Keratinocyte (primary cell): Measurements from ENCODE around the gene C3orf70.

Source experiments
- EZH2 ChIP-seq: IDR thresholded peaks from one replicate; pipeline ENCODE4 v1.6.1; 2012; ENCODE audit warnings: inconsistent platforms, mild to moderate bottlenecking, low read length, moderate library complexity
- TF ChIP-seq, protein P1 (sequence below), 3 experiments: IDR thresholded peaks in 1 of 3; conservative IDR thresholded peaks in 1 of 3; optimal IDR thresholded peaks in 1 of 3; 2 replicates in 2 of 3; 3 replicates in 1 of 3; pipeline versions ENCODE3 to v1.5.1; 2011; ENCODE audit warnings: low read length in 3 of 3, mild to moderate bottlenecking in 3 of 3, moderate library complexity in 2 of 3, control low read depth in 1 of 3, inconsistent platforms in 1 of 3; ENCODE audit not compliant: insufficient read depth in 2 of 3; ENCODE audit errors: extremely low read depth in 1 of 3

DNA sequence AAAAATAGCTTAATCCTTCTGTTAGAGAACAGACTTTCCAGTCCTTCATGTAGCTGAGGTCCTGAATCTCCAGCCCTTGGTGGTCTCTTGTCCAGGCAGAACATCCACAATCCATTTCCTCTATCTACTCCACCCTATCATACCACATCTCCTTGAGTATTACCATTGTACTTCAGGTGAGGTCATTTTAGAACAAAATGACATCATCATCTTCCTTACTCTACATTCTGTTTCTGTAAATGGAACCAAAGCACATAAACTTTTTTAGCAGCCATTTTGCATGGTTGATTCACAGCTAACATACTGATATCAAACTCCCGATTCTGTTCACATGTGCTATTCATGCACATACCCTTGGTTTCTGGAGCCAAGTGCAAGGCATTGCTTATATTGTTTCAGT is 112.4 kb downstream of the C3orf70 start:
- TF ChIP-seq, protein P1, sequence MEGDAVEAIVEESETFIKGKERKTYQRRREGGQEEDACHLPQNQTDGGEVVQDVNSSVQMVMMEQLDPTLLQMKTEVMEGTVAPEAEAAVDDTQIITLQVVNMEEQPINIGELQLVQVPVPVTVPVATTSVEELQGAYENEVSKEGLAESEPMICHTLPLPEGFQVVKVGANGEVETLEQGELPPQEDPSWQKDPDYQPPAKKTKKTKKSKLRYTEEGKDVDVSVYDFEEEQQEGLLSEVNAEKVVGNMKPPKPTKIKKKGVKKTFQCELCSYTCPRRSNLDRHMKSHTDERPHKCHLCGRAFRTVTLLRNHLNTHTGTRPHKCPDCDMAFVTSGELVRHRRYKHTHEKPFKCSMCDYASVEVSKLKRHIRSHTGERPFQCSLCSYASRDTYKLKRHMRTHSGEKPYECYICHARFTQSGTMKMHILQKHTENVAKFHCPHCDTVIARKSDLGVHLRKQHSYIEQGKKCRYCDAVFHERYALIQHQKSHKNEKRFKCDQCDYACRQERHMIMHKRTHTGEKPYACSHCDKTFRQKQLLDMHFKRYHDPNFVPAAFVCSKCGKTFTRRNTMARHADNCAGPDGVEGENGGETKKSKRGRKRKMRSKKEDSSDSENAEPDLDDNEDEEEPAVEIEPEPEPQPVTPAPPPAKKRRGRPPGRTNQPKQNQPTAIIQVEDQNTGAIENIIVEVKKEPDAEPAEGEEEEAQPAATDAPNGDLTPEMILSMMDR (optimal IDR thresholded peaks at IDR 0.05 in 1 of 3, IDR thresholded peaks at IDR 0.05 in 1 of 3, conservative IDR thresholded peaks at IDR 0.05 in 1 of 3; ENCODE audit: extremely low read depth in 1 of 3, insufficient read depth in 2 of 3, low read length in 3 of 3) = no peak
- TF ChIP-seq EZH2 = no peak
